Panc1 (cell line): ENCODE measurements around the gene METTL22. TPM values are rescaled to one million over a fixed set of nuclear protein-coding genes. Genes with fewer than 3 reads are reported as not detected.

Experiments used
- ATAC-seq: fragments of 200-7000 bp; cut with Tn5 transposase; 2 replicates; pipeline ENCODE4 v1.9.1; 2020; ENCODE audit warnings: mild to moderate bottlenecking, moderate library complexity
- BruUV-seq: library from RNA; stranded (reverse); fragments of 400-500 nt; replicated peaks from 2 replicates; lab custom pipeline; 2021; lab: Mats Ljungman, UMichigan
- CTCF ChIA-PET: fragments of 300-600 bp; sonication (Branson Sonifier 250); formaldehyde crosslinking; loops from one replicate; lab custom pipeline; 2022; ENCODE audit warnings: antibody characterized with exemption; lab: Charles Lee
- POLR2A ChIA-PET: fragments of 300-600 bp; sonication (Branson Sonifier 250); formaldehyde crosslinking; loops from one replicate; lab custom pipeline; 2022; ENCODE audit warnings: antibody characterized with exemption; lab: Charles Lee
- DNase-seq: peaks from one replicate; pipeline ENCODE4 v3.0.0-alpha.2; 2010; ENCODE audit warnings: low read depth, low spot score
- H3K27ac ChIP-seq: 2 replicates; pipeline ENCODE4 v1.5.1; 2011; ENCODE audit warnings: mild to moderate bottlenecking, low read length, inconsistent platforms
- H3K27me3 ChIP-seq: fragments of 200-500 bp; sonication (Bioruptor generic); 2 replicates; pipeline ENCODE4 v1.6.0; 2014; ENCODE audit warnings: low read length, inconsistent platforms; ENCODE audit not compliant: control insufficient read depth, insufficient read depth
- H3K36me3 ChIP-seq: fragments of 200-500 bp; sonication (Bioruptor generic); 2 replicates; pipeline ENCODE4 v1.5.1; 2014; ENCODE audit warnings: inconsistent platforms, mild to moderate bottlenecking, low read length, moderate library complexity; ENCODE audit not compliant: control insufficient read depth, insufficient read depth
- H3K4me1 ChIP-seq: 2 replicates; pipeline ENCODE4 v1.5.1; 2011; ENCODE audit warnings: inconsistent platforms, mild to moderate bottlenecking, low read length, moderate library complexity; ENCODE audit not compliant: control insufficient read depth, insufficient read depth
- H3K4me3 ChIP-seq, 2 experiments: 2 replicates each; pipeline ENCODE4 v1.5.1; 2011 to 2012; ENCODE audit warnings: low read depth in 2 of 2, low read length in 2 of 2, mild to moderate bottlenecking in 2 of 2, inconsistent platforms in 1 of 2, moderate library complexity in 1 of 2
- H3K9me3 ChIP-seq: fragments of 200-500 bp; sonication (Bioruptor generic); 2 replicates; pipeline ENCODE4 v1.5.1; 2014; ENCODE audit warnings: low read depth, mild to moderate bottlenecking, inconsistent platforms, low read length, moderate library complexity; ENCODE audit not compliant: control insufficient read depth, insufficient read depth
- CTCF ChIP-seq: fragments of 450-650 bp; IDR thresholded peaks from 2 replicates; pipeline ENCODE4 v1.5.1; 2017; ENCODE audit warnings: mild to moderate bottlenecking
- POLR2AphosphoS5 ChIP-seq: IDR thresholded peaks from 2 replicates; pipeline ENCODE4 v1.6.1; 2012; ENCODE audit warnings: mild to moderate bottlenecking, low read depth, low read length, moderate library complexity
- REST ChIP-seq, 2 experiments: IDR thresholded peaks; 2 replicates each; pipeline ENCODE4 v1.6.1; 2011 to 2012; ENCODE audit warnings: low read depth in 2 of 2, control low read depth in 1 of 2, low read length in 1 of 2, mild to moderate bottlenecking in 1 of 2, moderate library complexity in 1 of 2; ENCODE audit not compliant: insufficient read depth in 1 of 2
- SIN3A ChIP-seq: IDR thresholded peaks from 2 replicates; pipeline ENCODE4 v1.6.1; 2012; ENCODE audit warnings: low read depth, mild to moderate bottlenecking, low read length, moderate library complexity, borderline replicate concordance; ENCODE audit not compliant: insufficient read depth
- TCF7L2 ChIP-seq: IDR thresholded peaks from 2 replicates; pipeline ENCODE4 v1.6.1; 2011; ENCODE audit warnings: mild to moderate bottlenecking, low read depth, low read length, inconsistent platforms
- in situ Hi-C: cut with HindIII; loops from 2 replicates; pipeline ENCODE4 v1.10.0; 2016; ENCODE audit warnings: low sequenced_read_pairs, low pct_unique_long_range_greater_than_20kb
- intact Hi-C: fragments of 100-400 bp; cut with micrococcal nuclease; formaldehyde crosslinking; loops from one replicate; pipeline ENCODE4 v1.10.0; 2022; ENCODE audit not compliant: unreplicated experiment
- total RNA-seq: library from RNA; stranded (reverse); gene quantifications from one replicate; pipeline ENCODE4 v1.2.1, GENCODE V29; 2021; ENCODE audit not compliant: unreplicated experiment

METTL22 gene
- total RNA-seq, 1 experiment from 2014 or later, result 31.8 TPM

GRCh38 chr16:8628981-8629725, 7.7 kb downstream of the METTL22 start:
- ChIA-PET CTCF (no interaction called here), POLR2A (no interaction called here)
- in situ Hi-C loops, result no loop called here
- DNase-seq (no peak), ATAC-seq (no peak)
- intact Hi-C loops, result no loop called here
- TF ChIP-seq CTCF, result no peak
- no peaks in the 10 kb centered on the region for H3K9me3 ChIP-seq
- H3K27ac ChIP-seq, result no peak overlapping the region
- no peaks in the 10 kb centered on the region for H3K27me3 ChIP-seq
- no peaks in the 10 kb centered on the region for H3K4me1 ChIP-seq
- peaks cover 6% of the 10 kb centered on the region for H3K36me3 ChIP-seq
- no peak overlapping the region for H3K4me3 ChIP-seq
- no TSS peak for BruUV-seq

- in situ Hi-C loops (no loop called here), intact Hi-C loops (no loop called here)
- no peak for DNase-seq
- no peak; the same call in 1 of the 2 replicates for ATAC-seq
- Histone ChIP-seq H3K27ac (no peak overlapping the region), H3K27me3 (no peaks in the 10 kb centered on the region), H3K9me3 (no peaks in the 10 kb centered on the region), H3K4me1 (no peaks in the 10 kb centered on the region), H3K4me3 (no peak overlapping the region), H3K36me3 (peaks cover 6% of the 10 kb centered on the region)
- CTCF ChIA-PET, result no interaction called here
- TF ChIP-seq CTCF, result no peak
- no peak for TF ChIP-seq TCF7L2
- TF ChIP-seq SIN3A, result no peak
- BruUV-seq, result no TSS peak
- POLR2A ChIA-PET, result no interaction called here
Measured at GRCh38 chr16:8630255-8630953, 8.9 kb downstream of the METTL22 start.

- DNase-seq, result no peak
- no peak overlapping the region for H3K4me3 ChIP-seq
- H3K36me3 ChIP-seq, result peaks cover 5% of the 10 kb centered on the region
- no TSS peak for BruUV-seq
- no peak for TF ChIP-seq REST (IDR thresholded peaks at IDR 0.05; ENCODE audit: insufficient read depth in 1 of 2, low read depth in 2 of 2, low read length in 1 of 2)
- TF ChIP-seq POLR2AphosphoS5, result no peak
- no peak for TF ChIP-seq CTCF
- no peak for TF ChIP-seq TCF7L2
- TF ChIP-seq SIN3A, result no peak
- no peaks in the 10 kb centered on the region for H3K27me3 ChIP-seq
- in situ Hi-C loops (no loop called here), intact Hi-C loops (no loop called here)
- POLR2A ChIA-PET, result no interaction called here
- CTCF ChIA-PET, result no interaction called here
- H3K27ac ChIP-seq, result no peak overlapping the region
- no peak for ATAC-seq
- H3K9me3 ChIP-seq, result no peaks in the 10 kb centered on the region
- H3K4me1 ChIP-seq, result no peaks in the 10 kb centered on the region
Measured at GRCh38 chr16:8631373-8631772, 9.9 kb downstream of the METTL22 start.
